GM23338 (cell line): ENCODE measurements around the gene UGT1A4. TPM values are rescaled to one million over a fixed set of nuclear protein-coding genes. Genes with fewer than 3 reads are reported as not detected.

Experiments used
- ATAC-seq: fragments of 200-7000 bp; cut with Tn5 transposase; 3 replicates; pipeline ENCODE4 v1.9.1; 2020
- DNase-seq: peaks from one replicate; pipeline ENCODE4 v3.0.0-alpha.2; 2015; ENCODE audit warnings: low spot score
- H2AFZ ChIP-seq: fragments of 200-600 bp; sonication (generic); 2 replicates; pipeline ENCODE4 v1.8.0; 2016; ENCODE audit warnings: antibody characterized with exemption, mild to moderate bottlenecking, moderate library complexity
- H3F3A ChIP-seq: fragments of 200-600 bp; sonication (generic); replicated peaks from 2 replicates; pipeline ENCODE4 v1.8.0; 2017; ENCODE audit warnings: antibody characterized with exemption, mixed run types, low read depth
- H3K27ac ChIP-seq: fragments of 200-600 bp; sonication (generic); 2 replicates; pipeline ENCODE4 v1.6.1; 2016; ENCODE audit warnings: low read depth
- H3K27me3 ChIP-seq: fragments of 200-600 bp; sonication (generic); 2 replicates; pipeline ENCODE4 v1.8.0; 2016; ENCODE audit warnings: mild to moderate bottlenecking, mixed run types, moderate library complexity; ENCODE audit not compliant: insufficient read depth
- H3K36me3 ChIP-seq: fragments of 200-600 bp; sonication (generic); 2 replicates; pipeline ENCODE4 v1.8.0; 2016; ENCODE audit warnings: mild to moderate bottlenecking; ENCODE audit not compliant: insufficient read depth
- H3K4me1 ChIP-seq: fragments of 200-600 bp; sonication (generic); 2 replicates; pipeline ENCODE4 v1.8.0; 2016; ENCODE audit warnings: mild to moderate bottlenecking, moderate library complexity; ENCODE audit not compliant: insufficient read depth
- H3K4me2 ChIP-seq: fragments of 200-600 bp; sonication (generic); 2 replicates; pipeline ENCODE4 v1.7.1; 2017; ENCODE audit warnings: mixed run types
- H3K4me3 ChIP-seq: fragments of 200-600 bp; sonication (generic); 2 replicates; pipeline ENCODE4 v1.6.1; 2016; ENCODE audit warnings: mixed run types
- H3K79me2 ChIP-seq: fragments of 200-600 bp; sonication (generic); replicated peaks from 2 replicates; pipeline ENCODE4 v1.8.0; 2017; ENCODE audit warnings: mild to moderate bottlenecking; ENCODE audit not compliant: insufficient read depth
- H3K9me2 ChIP-seq: fragments of 200-600 bp; sonication (generic); 2 replicates; pipeline ENCODE4 v1.8.0; 2017; ENCODE audit not compliant: insufficient read depth
- H4K20me1 ChIP-seq: fragments of 200-600 bp; sonication (generic); replicated peaks from 2 replicates; pipeline ENCODE4 v1.8.0; 2017; ENCODE audit warnings: mild to moderate bottlenecking; ENCODE audit not compliant: insufficient read depth
- H3K27ac Mint-ChIP-seq: 2 replicates; pipeline ENCODE4 v1.8.0; 2020; ENCODE audit warnings: inconsistent platforms, mild to moderate bottlenecking, moderate library complexity, mixed read lengths
- H3K27me3 Mint-ChIP-seq: 3 replicates; pipeline ENCODE4 v1.8.0; 2022; ENCODE audit warnings: low read depth, mild to moderate bottlenecking, moderate library complexity, mixed read lengths, inconsistent platforms; ENCODE audit not compliant: insufficient read depth, poor library complexity
- H3K36me3 Mint-ChIP-seq: 3 replicates; pipeline ENCODE4 v1.8.0; 2021; ENCODE audit warnings: low read depth, mild to moderate bottlenecking, inconsistent platforms, moderate library complexity, mixed read lengths
- H3K4me1 Mint-ChIP-seq: 3 replicates; pipeline ENCODE4 v1.8.0; 2020; ENCODE audit warnings: mild to moderate bottlenecking, inconsistent platforms, mixed read lengths
- H3K4me3 Mint-ChIP-seq: 3 replicates; pipeline ENCODE4 v1.8.0; 2021; ENCODE audit warnings: moderate library complexity, mild to moderate bottlenecking, inconsistent platforms, mixed read lengths
- H3K9me3 Mint-ChIP-seq: 3 replicates; pipeline ENCODE4 v1.8.0; 2020; ENCODE audit warnings: moderate library complexity, mild to moderate bottlenecking, inconsistent platforms, mixed read lengths
- CTCF ChIP-seq, 2 experiments: fragments of 200-600 bp in 1 of 2; sonication (generic) in 1 of 2; conservative IDR thresholded peaks; 2 replicates each; pipeline versions ENCODE4 v1.5.1 to v1.6.1; 2016 to 2017; ENCODE audit warnings: antibody characterized with exemption in 2 of 2, low read depth in 2 of 2, mild to moderate bottlenecking in 2 of 2, moderate library complexity in 1 of 2
- EZH2 ChIP-seq: fragments of 200-600 bp; sonication (generic); IDR thresholded peaks from one replicate; pipeline ENCODE4 v1.8.0; 2017; ENCODE audit warnings: antibody characterized with exemption, mild to moderate bottlenecking, low read depth; ENCODE audit not compliant: unreplicated experiment
- EZH2phosphoT487 ChIP-seq: fragments of 200-600 bp; sonication (generic); IDR thresholded peaks from one replicate; pipeline ENCODE4 v1.8.1; 2018; ENCODE audit warnings: antibody characterized with exemption; ENCODE audit not compliant: unreplicated experiment
- JUNB ChIP-seq: IDR thresholded peaks from one replicate; pipeline ENCODE4 v1.6.1; 2016; ENCODE audit warnings: antibody characterized with exemption; ENCODE audit not compliant: unreplicated experiment
- NANOG ChIP-seq: IDR thresholded peaks from 2 replicates; pipeline ENCODE4 v1.6.1; 2016; ENCODE audit warnings: antibody characterized with exemption, borderline replicate concordance
- POLR2AphosphoS5 ChIP-seq: IDR thresholded peaks from 2 replicates; pipeline ENCODE4 v1.6.1; 2016; ENCODE audit warnings: antibody characterized with exemption, low read depth
- STAT1 ChIP-seq: IDR thresholded peaks from one replicate; pipeline ENCODE4 v1.6.1; 2016; ENCODE audit warnings: antibody characterized with exemption; ENCODE audit not compliant: unreplicated experiment
- ZNF114 ChIP-seq: fragments of 250-450 bp; sonication (Bioruptor Pico); IDR thresholded peaks from 2 replicates; pipeline ENCODE4 v1.5.0; 2020; ENCODE audit warnings: mild to moderate bottlenecking, moderate library complexity
- polyA plus RNA-seq: library from polyadenylated mRNA; unstranded; fragments of >200 nt; fragmentation: Nextera tagmentation; extraction: Ambion mirVana; gene quantifications from 2 replicates; pipeline ENCODE4 v1.2.1, GENCODE V29; 2016
- total RNA-seq: library from RNA; depleted of rRNA; stranded (reverse); fragments of >200 nt; shearing (Covaris generic); gene quantifications from 2 replicates; pipeline ENCODE4 v1.2.3, GENCODE V29; 2014
- TF ChIP-seq, protein P1 (sequence below): IDR thresholded peaks from one replicate; pipeline ENCODE4 v1.6.1; 2018; ENCODE audit warnings: antibody characterized with exemption; ENCODE audit not compliant: unreplicated experiment
- TF ChIP-seq, protein P2 (sequence below): fragments of 250-450 bp; sonication (Bioruptor Pico); IDR thresholded peaks from 2 replicates; pipeline ENCODE4 v1.5.0; 2020; ENCODE audit warnings: mild to moderate bottlenecking, moderate library complexity

UGT1A4 gene
- total and polyA plus RNA-seq, 2 experiments from 2014 or later = not detected

GRCh38 chr2:233746475-233747282 lies 28.1 kb downstream of the UGT1A4 start:
- Histone ChIP-seq H3K4me2 (no peak overlapping the region), H4K20me1 (no peaks in the 10 kb centered on the region), H3K27ac (no peak overlapping the region), H3K36me3 (no peaks in the 10 kb centered on the region), H3K9me2 (no peaks in the 10 kb centered on the region), H3K27me3 (no peaks in the 10 kb centered on the region), H2AFZ (no peak overlapping the region), H3K4me1 (no peaks in the 10 kb centered on the region), H3F3A (no peaks in the 10 kb centered on the region), H3K79me2 (no peaks in the 10 kb centered on the region), H3K4me3 (no peak overlapping the region)
- ATAC-seq = no peak
- Mint-ChIP-seq H3K9me3 (peaks cover 49% of the 10 kb centered on the region), H3K4me1 (no peaks in the 10 kb centered on the region), H3K27me3 (peaks cover 2% of the 10 kb centered on the region), H3K4me3 (no peak overlapping the region), H3K27ac (no peak overlapping the region), H3K36me3 (peaks cover 16% of the 10 kb centered on the region)
- no peak for TF ChIP-seq STAT1
- TF ChIP-seq POLR2AphosphoS5 = no peak
- TF ChIP-seq JUNB = no peak
- TF ChIP-seq, protein P1, sequence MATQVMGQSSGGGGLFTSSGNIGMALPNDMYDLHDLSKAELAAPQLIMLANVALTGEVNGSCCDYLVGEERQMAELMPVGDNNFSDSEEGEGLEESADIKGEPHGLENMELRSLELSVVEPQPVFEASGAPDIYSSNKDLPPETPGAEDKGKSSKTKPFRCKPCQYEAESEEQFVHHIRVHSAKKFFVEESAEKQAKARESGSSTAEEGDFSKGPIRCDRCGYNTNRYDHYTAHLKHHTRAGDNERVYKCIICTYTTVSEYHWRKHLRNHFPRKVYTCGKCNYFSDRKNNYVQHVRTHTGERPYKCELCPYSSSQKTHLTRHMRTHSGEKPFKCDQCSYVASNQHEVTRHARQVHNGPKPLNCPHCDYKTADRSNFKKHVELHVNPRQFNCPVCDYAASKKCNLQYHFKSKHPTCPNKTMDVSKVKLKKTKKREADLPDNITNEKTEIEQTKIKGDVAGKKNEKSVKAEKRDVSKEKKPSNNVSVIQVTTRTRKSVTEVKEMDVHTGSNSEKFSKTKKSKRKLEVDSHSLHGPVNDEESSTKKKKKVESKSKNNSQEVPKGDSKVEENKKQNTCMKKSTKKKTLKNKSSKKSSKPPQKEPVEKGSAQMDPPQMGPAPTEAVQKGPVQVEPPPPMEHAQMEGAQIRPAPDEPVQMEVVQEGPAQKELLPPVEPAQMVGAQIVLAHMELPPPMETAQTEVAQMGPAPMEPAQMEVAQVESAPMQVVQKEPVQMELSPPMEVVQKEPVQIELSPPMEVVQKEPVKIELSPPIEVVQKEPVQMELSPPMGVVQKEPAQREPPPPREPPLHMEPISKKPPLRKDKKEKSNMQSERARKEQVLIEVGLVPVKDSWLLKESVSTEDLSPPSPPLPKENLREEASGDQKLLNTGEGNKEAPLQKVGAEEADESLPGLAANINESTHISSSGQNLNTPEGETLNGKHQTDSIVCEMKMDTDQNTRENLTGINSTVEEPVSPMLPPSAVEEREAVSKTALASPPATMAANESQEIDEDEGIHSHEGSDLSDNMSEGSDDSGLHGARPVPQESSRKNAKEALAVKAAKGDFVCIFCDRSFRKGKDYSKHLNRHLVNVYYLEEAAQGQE = no peak
- no peak for TF ChIP-seq CTCF (conservative IDR thresholded peaks at IDR 0.05; ENCODE audit: low read depth in 2 of 2)
- TF ChIP-seq EZH2 = no peak
- no peak for TF ChIP-seq EZH2phosphoT487
- no peak for TF ChIP-seq ZNF114 (CRISPR knock-in tag)
- TF ChIP-seq, protein P2, sequence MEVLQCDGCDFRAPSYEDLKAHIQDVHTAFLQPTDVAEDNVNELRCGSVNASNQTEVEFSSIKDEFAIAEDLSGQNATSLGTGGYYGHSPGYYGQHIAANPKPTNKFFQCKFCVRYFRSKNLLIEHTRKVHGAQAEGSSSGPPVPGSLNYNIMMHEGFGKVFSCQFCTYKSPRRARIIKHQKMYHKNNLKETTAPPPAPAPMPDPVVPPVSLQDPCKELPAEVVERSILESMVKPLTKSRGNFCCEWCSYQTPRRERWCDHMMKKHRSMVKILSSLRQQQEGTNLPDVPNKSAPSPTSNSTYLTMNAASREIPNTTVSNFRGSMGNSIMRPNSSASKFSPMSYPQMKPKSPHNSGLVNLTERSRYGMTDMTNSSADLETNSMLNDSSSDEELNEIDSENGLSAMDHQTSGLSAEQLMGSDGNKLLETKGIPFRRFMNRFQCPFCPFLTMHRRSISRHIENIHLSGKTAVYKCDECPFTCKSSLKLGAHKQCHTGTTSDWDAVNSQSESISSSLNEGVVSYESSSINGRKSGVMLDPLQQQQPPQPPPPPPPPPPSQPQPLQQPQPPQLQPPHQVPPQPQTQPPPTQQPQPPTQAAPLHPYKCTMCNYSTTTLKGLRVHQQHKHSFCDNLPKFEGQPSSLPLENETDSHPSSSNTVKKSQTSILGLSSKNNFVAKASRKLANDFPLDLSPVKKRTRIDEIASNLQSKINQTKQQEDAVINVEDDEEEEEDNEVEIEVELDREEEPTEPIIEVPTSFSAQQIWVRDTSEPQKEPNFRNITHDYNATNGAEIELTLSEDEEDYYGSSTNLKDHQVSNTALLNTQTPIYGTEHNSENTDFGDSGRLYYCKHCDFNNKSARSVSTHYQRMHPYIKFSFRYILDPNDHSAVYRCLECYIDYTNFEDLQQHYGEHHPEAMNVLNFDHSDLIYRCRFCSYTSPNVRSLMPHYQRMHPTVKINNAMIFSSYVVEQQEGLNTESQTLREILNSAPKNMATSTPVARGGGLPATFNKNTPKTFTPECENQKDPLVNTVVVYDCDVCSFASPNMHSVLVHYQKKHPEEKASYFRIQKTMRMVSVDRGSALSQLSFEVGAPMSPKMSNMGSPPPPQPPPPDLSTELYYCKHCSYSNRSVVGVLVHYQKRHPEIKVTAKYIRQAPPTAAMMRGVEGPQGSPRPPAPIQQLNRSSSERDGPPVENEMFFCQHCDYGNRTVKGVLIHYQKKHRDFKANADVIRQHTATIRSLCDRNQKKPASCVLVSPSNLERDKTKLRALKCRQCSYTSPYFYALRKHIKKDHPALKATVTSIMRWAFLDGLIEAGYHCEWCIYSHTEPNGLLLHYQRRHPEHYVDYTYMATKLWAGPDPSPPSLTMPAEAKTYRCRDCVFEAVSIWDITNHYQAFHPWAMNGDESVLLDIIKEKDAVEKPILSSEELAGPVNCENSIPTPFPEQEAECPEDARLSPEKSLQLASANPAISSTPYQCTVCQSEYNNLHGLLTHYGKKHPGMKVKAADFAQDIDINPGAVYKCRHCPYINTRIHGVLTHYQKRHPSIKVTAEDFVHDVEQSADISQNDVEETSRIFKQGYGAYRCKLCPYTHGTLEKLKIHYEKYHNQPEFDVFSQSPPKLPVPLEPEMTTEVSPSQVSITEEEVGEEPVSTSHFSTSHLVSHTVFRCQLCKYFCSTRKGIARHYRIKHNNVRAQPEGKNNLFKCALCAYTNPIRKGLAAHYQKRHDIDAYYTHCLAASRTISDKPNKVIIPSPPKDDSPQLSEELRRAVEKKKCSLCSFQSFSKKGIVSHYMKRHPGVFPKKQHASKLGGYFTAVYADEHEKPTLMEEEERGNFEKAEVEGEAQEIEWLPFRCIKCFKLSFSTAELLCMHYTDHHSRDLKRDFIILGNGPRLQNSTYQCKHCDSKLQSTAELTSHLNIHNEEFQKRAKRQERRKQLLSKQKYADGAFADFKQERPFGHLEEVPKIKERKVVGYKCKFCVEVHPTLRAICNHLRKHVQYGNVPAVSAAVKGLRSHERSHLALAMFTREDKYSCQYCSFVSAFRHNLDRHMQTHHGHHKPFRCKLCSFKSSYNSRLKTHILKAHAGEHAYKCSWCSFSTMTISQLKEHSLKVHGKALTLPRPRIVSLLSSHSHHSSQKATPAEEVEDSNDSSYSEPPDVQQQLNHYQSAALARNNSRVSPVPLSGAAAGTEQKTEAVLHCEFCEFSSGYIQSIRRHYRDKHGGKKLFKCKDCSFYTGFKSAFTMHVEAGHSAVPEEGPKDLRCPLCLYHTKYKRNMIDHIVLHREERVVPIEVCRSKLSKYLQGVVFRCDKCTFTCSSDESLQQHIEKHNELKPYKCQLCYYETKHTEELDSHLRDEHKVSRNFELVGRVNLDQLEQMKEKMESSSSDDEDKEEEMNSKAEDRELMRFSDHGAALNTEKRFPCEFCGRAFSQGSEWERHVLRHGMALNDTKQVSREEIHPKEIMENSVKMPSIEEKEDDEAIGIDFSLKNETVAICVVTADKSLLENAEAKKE = no peak
- TF ChIP-seq NANOG = no peak
- no peak for DNase-seq
